ENCODE results near the gene JAKMIP1. TPM values are rescaled to one million over a fixed set of nuclear protein-coding genes. Genes with fewer than 3 reads are reported as not detected.

JAKMIP1 gene
- total RNA-seq, 1 donor from 2014 or later, result 0.54 TPM

DNA sequence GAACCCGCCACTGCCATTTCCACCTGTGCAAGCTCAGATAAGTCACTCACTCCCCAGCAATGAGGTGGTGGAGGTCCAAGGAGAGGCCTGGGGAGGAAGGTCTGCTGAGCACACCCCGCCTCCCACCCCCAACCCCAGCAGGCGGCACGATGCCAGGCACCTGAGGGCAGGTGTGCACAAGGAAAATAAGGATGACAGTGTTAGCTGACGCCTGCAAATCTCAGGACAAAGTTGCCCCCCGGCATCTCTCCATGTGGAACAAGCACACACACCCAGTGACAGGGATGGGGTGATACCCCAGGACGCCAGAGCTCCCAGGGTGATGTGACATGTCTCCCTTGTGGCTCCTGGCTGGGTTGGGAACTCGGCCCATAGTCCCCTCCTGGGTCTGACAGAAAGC, 9.9 kb downstream of the JAKMIP1 start:
- Mint-ChIP-seq H3K4me1 (no peaks in the 10 kb centered on the region), H3K36me3 (ENCODE audit: low read depth) (peaks cover 2% of the 10 kb centered on the region), H3K9me3 (peaks cover 4% of the 10 kb centered on the region), H3K27ac (ENCODE audit: unreplicated experiment) (no peak overlapping the region), H3K27me3 (ENCODE audit: low read depth) (peaks cover 63% of the 10 kb centered on the region), H3K4me3 (no peak overlapping the region)
- DNase-seq (ENCODE audit: low read depth, low spot score), result no peak
- TF ChIP-seq, protein P1, sequence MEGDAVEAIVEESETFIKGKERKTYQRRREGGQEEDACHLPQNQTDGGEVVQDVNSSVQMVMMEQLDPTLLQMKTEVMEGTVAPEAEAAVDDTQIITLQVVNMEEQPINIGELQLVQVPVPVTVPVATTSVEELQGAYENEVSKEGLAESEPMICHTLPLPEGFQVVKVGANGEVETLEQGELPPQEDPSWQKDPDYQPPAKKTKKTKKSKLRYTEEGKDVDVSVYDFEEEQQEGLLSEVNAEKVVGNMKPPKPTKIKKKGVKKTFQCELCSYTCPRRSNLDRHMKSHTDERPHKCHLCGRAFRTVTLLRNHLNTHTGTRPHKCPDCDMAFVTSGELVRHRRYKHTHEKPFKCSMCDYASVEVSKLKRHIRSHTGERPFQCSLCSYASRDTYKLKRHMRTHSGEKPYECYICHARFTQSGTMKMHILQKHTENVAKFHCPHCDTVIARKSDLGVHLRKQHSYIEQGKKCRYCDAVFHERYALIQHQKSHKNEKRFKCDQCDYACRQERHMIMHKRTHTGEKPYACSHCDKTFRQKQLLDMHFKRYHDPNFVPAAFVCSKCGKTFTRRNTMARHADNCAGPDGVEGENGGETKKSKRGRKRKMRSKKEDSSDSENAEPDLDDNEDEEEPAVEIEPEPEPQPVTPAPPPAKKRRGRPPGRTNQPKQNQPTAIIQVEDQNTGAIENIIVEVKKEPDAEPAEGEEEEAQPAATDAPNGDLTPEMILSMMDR (conservative IDR thresholded peaks at IDR 0.05), result no peak

DNA sequence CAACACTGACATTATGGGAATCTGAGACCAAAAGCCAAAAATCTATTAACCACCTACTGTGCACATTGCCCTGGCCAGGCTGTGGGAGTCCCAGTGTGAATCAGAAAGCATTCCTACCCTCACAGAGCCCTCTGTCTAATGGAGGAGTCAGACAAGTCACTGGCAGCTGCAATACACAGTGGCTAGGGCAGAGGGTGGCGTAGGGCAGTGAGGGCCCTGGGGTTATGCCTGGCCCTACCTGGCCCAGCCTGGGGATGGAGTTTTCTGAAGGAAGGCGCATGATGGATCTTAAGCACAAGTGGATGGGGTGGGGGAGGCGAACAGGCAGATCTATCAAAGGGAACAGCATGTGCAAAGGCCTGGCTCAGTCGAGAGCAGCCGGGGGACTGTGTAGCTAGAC, 10.8 kb downstream of the JAKMIP1 start:
- Mint-ChIP-seq H3K36me3 (ENCODE audit: low read depth) (peaks cover 2% of the 10 kb centered on the region), H3K9me3 (peaks cover 4% of the 10 kb centered on the region), H3K4me1 (no peaks in the 10 kb centered on the region), H3K27me3 (ENCODE audit: low read depth) (peaks cover 61% of the 10 kb centered on the region), H3K27ac (ENCODE audit: unreplicated experiment) (no peak overlapping the region), H3K4me3 (no peak overlapping the region)
- no peak for DNase-seq (ENCODE audit: low read depth, low spot score)
- TF ChIP-seq, protein P1 (conservative IDR thresholded peaks at IDR 0.05), result no peak

DNA sequence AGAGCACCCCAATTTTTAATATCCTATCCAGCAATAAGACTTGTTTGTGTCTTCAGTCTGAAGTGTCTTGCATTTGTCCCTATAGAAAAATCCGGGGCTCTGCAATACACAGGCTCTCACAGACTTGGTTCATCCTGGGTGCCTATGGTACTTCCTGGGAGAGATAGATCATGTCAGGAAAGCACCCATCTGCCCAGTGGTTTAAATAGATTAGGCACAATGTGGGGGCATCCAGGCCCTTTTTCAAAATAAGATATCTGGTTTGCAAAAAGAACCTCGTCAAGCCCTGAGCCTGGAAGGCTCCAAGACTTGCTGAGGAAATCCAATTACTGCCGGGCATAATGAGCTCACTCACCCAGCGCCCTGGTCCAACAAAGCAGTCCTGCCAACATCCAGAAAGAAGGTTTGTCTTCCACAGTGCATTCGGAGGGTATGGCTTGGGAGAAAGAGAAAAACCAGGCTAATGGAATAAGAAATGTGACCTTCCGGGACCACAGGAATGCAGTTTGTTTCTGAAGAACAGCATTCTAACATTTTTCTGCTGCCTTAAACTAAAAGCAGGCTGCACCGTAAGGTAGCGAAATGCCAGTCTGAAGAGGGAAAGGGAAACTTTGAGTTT, 11.6 kb downstream of the JAKMIP1 start:
- Mint-ChIP-seq H3K27me3 (ENCODE audit: low read depth) (peaks cover 58% of the 10 kb centered on the region), H3K4me1 (no peaks in the 10 kb centered on the region), H3K9me3 (peaks cover 4% of the 10 kb centered on the region), H3K4me3 (no peak overlapping the region), H3K36me3 (ENCODE audit: low read depth) (peaks cover 2% of the 10 kb centered on the region), H3K27ac (ENCODE audit: unreplicated experiment) (peak overlapping the region; percentile 21)
- TF ChIP-seq, protein P1 (conservative IDR thresholded peaks at IDR 0.05), result no peak
- DNase-seq (ENCODE audit: low read depth, low spot score), result no peak

DNA sequence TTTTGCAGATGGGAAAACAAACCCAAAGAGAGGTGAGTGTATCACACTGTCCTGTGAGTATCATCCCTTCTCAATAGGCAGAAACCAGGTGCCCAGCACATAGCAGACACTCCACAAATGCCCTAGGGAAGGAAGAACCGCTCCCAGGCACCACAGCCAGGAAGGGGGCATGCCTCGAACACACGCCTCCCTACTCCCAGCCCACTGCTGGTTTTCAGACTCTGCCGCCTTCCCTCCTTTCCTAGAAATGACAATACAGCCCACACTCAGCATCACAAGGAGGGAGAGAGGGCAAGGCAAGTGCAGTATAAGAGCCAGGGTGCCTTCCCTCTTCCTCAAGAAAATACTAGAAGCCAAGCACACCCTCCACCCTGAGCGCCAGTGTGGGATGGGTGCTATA, 16.2 kb downstream of the JAKMIP1 start:
- Mint-ChIP-seq H3K9me3 (peaks cover 7% of the 10 kb centered on the region), H3K36me3 (ENCODE audit: low read depth) (peaks cover 2% of the 10 kb centered on the region), H3K4me1 (no peaks in the 10 kb centered on the region), H3K27ac (ENCODE audit: unreplicated experiment) (no peak overlapping the region), H3K4me3 (no peak overlapping the region), H3K27me3 (ENCODE audit: low read depth) (peaks cover 37% of the 10 kb centered on the region)
- no peak for DNase-seq (ENCODE audit: low read depth, low spot score)
- TF ChIP-seq, protein P1 (conservative IDR thresholded peaks at IDR 0.05), result no peak

DNA sequence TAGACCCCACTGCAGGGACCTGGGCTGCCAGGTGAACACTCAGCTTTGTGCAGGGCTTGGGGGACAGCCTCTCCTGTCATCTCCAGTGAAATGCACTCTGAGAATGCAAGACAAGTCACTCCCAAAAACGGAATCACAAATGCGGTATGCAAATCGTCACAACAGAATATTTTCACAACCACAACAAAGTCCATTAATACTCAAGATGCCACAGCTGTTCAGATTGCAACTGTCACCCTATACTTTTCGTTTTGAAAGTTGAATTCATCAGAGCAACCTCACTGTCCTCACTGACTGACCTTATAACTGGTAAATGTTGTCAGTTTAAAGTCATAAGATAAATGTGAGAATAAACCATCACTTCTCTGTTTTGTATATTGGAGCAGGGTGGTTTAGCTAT, 16.6 kb downstream of the JAKMIP1 start:
- Mint-ChIP-seq H3K27me3 (ENCODE audit: low read depth) (peaks cover 33% of the 10 kb centered on the region), H3K4me3 (no peak overlapping the region), H3K4me1 (no peaks in the 10 kb centered on the region), H3K36me3 (ENCODE audit: low read depth) (peaks cover 2% of the 10 kb centered on the region), H3K27ac (ENCODE audit: unreplicated experiment) (no peak overlapping the region), H3K9me3 (peaks cover 7% of the 10 kb centered on the region)
- DNase-seq (ENCODE audit: low read depth, low spot score), result no peak
- TF ChIP-seq, protein P1 (conservative IDR thresholded peaks at IDR 0.05), result no peak
